Measurements from ENCODE around the gene USP34. TPM values are rescaled to one million over a fixed set of nuclear protein-coding genes. Genes with fewer than 3 reads are reported as not detected.

The USP34 gene
- total and polyA plus RNA-seq, 4 donors = 13.4 to 82.7 (median 51.1) TPM

GRCh38 chr2:61222567-61222966, 248.3 kb downstream of the USP34 start:
- no peak for TF ChIP-seq FOXA1 (IDR thresholded peaks at IDR 0.05)
- TF ChIP-seq YY1 (IDR thresholded peaks at IDR 0.05) = no peak
- TF ChIP-seq NR2F2 (IDR thresholded peaks at IDR 0.05) = no peak
- TF ChIP-seq EGR1 (IDR thresholded peaks at IDR 0.05; ENCODE audit: low read depth in 2 of 2) = no peak
- no peak for TF ChIP-seq GABPA (IDR thresholded peaks at IDR 0.05 in 1 of 2, conservative IDR thresholded peaks at IDR 0.05 in 1 of 2)
- no peak for TF ChIP-seq MAX (IDR thresholded peaks at IDR 0.05)
- TF ChIP-seq JUND (IDR thresholded peaks at IDR 0.05) = no peak
- TF ChIP-seq REST (IDR thresholded peaks at IDR 0.05) = no peak
- no peak for TF ChIP-seq RAD21 (IDR thresholded peaks at IDR 0.05)
- no peak for TF ChIP-seq RXRA (IDR thresholded peaks at IDR 0.05)
- no peak for TF ChIP-seq HNF4G (IDR thresholded peaks at IDR 0.05)
- no peak for TF ChIP-seq CTCF (IDR thresholded peaks at IDR 0.05; ENCODE audit: low read depth, low read length, missing input control)
- no peak for TF ChIP-seq ATF3 (IDR thresholded peaks at IDR 0.05)
- TF ChIP-seq ZBTB33 (IDR thresholded peaks at IDR 0.05) = no peak
- no peak for TF ChIP-seq FOXA2 (IDR thresholded peaks at IDR 0.05)
- no peak for TF ChIP-seq SP1 (IDR thresholded peaks at IDR 0.05)
- TF ChIP-seq TAF1 (conservative IDR thresholded peaks at IDR 0.05) = no peak
- TF ChIP-seq HNF4A (conservative IDR thresholded peaks at IDR 0.05) = no peak
- Histone ChIP-seq H3K4me3 (ENCODE audit: low read depth in 1 of 3, low read length in 3 of 3) (no peak overlapping the region), H3K27me3 (ENCODE audit: control insufficient read depth in 4 of 4, insufficient read depth in 4 of 4, low read length in 3 of 4) (no peaks in the 10 kb centered on the region), H3K36me3 (ENCODE audit: control insufficient read depth in 4 of 4, insufficient read depth in 3 of 4, low read depth in 1 of 4, low read length in 3 of 4) (peaks cover 0 to 43% (median 24%) of the 10 kb centered on the region in 4 donors), H3K4me1 (ENCODE audit: control insufficient read depth in 4 of 4, insufficient read depth in 4 of 4, low read length in 3 of 4) (no peaks in the 10 kb centered on the region), H3K9me3 (ENCODE audit: control insufficient read depth in 4 of 4, low read length in 3 of 4) (no peaks in the 10 kb centered on the region), H3K9ac (ENCODE audit: low read depth in 1 of 2, low read length in 2 of 2) (no peak overlapping the region), H3K27ac (ENCODE audit: low read depth in 1 of 2, low read length in 2 of 2) (no peak overlapping the region)
- no peak for DNase-seq (ENCODE audit: low spot score)
- 96% methylated on average over 8 of the region's 8 CpGs for WGBS

Data from liver (tissue), 9 donors.